Mammary epithelial cell (primary cell): ENCODE measurements around the gene KMT2C.

ENCODE experiments used
- EZH2 ChIP-seq: IDR thresholded peaks from 2 replicates; pipeline ENCODE4 v1.6.1; 2012; ENCODE audit warnings: low read length, inconsistent platforms, borderline replicate concordance
- TF ChIP-seq, protein P1 (sequence below), 2 donors: IDR thresholded peaks in 1 of 2; conservative IDR thresholded peaks in 1 of 2; 2 replicates each; pipeline ENCODE4 v1.5.1; 2011 to 2012; ENCODE audit warnings: inconsistent platforms in 2 of 2, low read length in 2 of 2, mild to moderate bottlenecking in 2 of 2, control low read depth in 1 of 2, low read depth in 1 of 2; ENCODE audit not compliant: insufficient read depth in 1 of 2; ENCODE audit errors: extremely low read depth in 1 of 2

DNA sequence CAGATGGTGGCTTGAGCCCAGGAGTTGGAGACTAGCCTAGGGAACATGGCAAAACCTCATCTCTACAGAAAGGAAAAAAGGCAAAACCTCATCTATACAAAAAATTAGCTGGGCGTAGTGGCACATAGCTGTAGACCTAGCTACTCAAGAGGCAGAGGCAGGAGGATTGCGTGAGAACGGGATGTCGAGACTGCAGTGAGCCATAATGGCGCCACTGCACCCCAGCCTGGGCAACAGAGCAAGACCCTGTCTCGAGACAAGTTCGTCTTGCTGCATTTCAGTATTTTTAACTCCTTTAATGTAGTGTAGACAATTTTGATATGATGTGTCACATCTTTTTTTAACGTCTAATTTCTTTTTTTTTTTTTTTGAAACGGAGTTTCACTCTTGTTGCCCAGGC is 31.4 kb upstream of the KMT2C start:
- TF ChIP-seq, protein P1, sequence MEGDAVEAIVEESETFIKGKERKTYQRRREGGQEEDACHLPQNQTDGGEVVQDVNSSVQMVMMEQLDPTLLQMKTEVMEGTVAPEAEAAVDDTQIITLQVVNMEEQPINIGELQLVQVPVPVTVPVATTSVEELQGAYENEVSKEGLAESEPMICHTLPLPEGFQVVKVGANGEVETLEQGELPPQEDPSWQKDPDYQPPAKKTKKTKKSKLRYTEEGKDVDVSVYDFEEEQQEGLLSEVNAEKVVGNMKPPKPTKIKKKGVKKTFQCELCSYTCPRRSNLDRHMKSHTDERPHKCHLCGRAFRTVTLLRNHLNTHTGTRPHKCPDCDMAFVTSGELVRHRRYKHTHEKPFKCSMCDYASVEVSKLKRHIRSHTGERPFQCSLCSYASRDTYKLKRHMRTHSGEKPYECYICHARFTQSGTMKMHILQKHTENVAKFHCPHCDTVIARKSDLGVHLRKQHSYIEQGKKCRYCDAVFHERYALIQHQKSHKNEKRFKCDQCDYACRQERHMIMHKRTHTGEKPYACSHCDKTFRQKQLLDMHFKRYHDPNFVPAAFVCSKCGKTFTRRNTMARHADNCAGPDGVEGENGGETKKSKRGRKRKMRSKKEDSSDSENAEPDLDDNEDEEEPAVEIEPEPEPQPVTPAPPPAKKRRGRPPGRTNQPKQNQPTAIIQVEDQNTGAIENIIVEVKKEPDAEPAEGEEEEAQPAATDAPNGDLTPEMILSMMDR (conservative IDR thresholded peaks at IDR 0.05 in 1 of 2, IDR thresholded peaks at IDR 0.05 in 1 of 2; ENCODE audit: extremely low read depth in 1 of 2, insufficient read depth in 1 of 2, low read depth in 1 of 2, low read length in 2 of 2): no peak
- no peak for TF ChIP-seq EZH2
